Measurements from ENCODE around the gene POLR3C. TPM values are rescaled to one million over a fixed set of nuclear protein-coding genes. Genes with fewer than 3 reads are reported as not detected.

The POLR3C gene
- polyA plus RNA-seq, 12 donors = 19.8 to 29.9 (median 21.5) TPM; not detected in 2

Other genes starting within 250 kb of the POLR3C start
- 10 to 100 TPM in 10 of 12 donors, 1 to 10 TPM in 1, not detected in 1; 9.0 to 46.1 (median 13.1) TPM for gene GPR89A, start 216.2 kb upstream of the POLR3C start, polyA plus RNA-seq (ENCODE audit: insufficient read length in 12 of 12)
- 1 to 10 TPM in 6 of 12 donors, under 1 TPM in 4, not detected in 2; 0.71 to 2.6 (median 1.2) TPM for gene PDZK1, start 116.8 kb upstream of the POLR3C start, polyA plus RNA-seq (ENCODE audit: insufficient read length in 12 of 12)
- 1 to 10 TPM in 5 of 12 donors, under 1 TPM in 6, not detected in 1; 0.29 to 3.0 (median 0.80) TPM for gene CD160, start 104.7 kb upstream of the POLR3C start, polyA plus RNA-seq (ENCODE audit: insufficient read length in 12 of 12)
- gene RNF115, start 105 bp upstream of the POLR3C start, polyA plus RNA-seq (ENCODE audit: insufficient read length in 12 of 12) = 10 to 100 TPM in 11 of 12 donors, not detected in 1; 12.0 to 23.2 (median 18.9) TPM
- 10 to 100 TPM in 11 of 12 donors, not detected in 1; 10.5 to 19.6 (median 14.8) TPM for gene NUDT17, start 21.4 kb downstream of the POLR3C start, polyA plus RNA-seq (ENCODE audit: insufficient read length in 12 of 12)
- 10 to 100 TPM in 11 of 12 donors, not detected in 1; 33.6 to 83.6 (median 48.5) TPM for gene PIAS3, start 34.9 kb downstream of the POLR3C start, polyA plus RNA-seq (ENCODE audit: insufficient read length in 12 of 12)
- gene ANKRD35, start 61.7 kb downstream of the POLR3C start, polyA plus RNA-seq (ENCODE audit: insufficient read length in 12 of 12) = 1 to 10 TPM in 10 of 12 donors, not detected in 2; 1.7 to 8.0 (median 2.3) TPM
- gene ITGA10, start 85.8 kb downstream of the POLR3C start, polyA plus RNA-seq (ENCODE audit: insufficient read length in 12 of 12) = 10 to 100 TPM in 2 of 12 donors, 1 to 10 TPM in 9, not detected in 1; 4.0 to 12.2 (median 7.9) TPM
- 10 to 100 TPM in 11 of 12 donors, not detected in 1; 18.0 to 32.7 (median 25.9) TPM for gene PEX11B, start 94.5 kb downstream of the POLR3C start, polyA plus RNA-seq (ENCODE audit: insufficient read length in 12 of 12)
- 100 to 1,000 TPM in 11 of 12 donors, not detected in 1; 104 to 160 (median 134) TPM for gene RBM8A, start 103.3 kb downstream of the POLR3C start, polyA plus RNA-seq (ENCODE audit: insufficient read length in 12 of 12)
- 10 to 100 TPM in 11 of 12 donors, not detected in 1; 26.5 to 33.7 (median 30.6) TPM for gene LIX1L, start 133.8 kb downstream of the POLR3C start, polyA plus RNA-seq (ENCODE audit: insufficient read length in 12 of 12)
- 1 to 10 TPM in 3 of 12 donors, under 1 TPM in 7, not detected in 2; 0.58 to 1.4 (median 0.81) TPM for gene ANKRD34A, start 140.4 kb downstream of the POLR3C start, polyA plus RNA-seq (ENCODE audit: insufficient read length in 12 of 12)
- gene POLR3GL, start 140.5 kb downstream of the POLR3C start, polyA plus RNA-seq (ENCODE audit: insufficient read length in 12 of 12) = 10 to 100 TPM in 11 of 12 donors, not detected in 1; 33.2 to 75.0 (median 39.3) TPM
- 100 to 1,000 TPM in 11 of 12 donors, not detected in 1; 241 to 361 (median 276) TPM for gene TXNIP, start 172.4 kb downstream of the POLR3C start, polyA plus RNA-seq (ENCODE audit: insufficient read length in 12 of 12)
- gene HJV, start 197.5 kb downstream of the POLR3C start, polyA plus RNA-seq (ENCODE audit: insufficient read length in 12 of 12) = 100 to 1,000 TPM in 10 of 12 donors, 10 to 100 TPM in 1, not detected in 1; 56.1 to 322 (median 225) TPM

Measured in muscle of arm (tissue), 12 donors.